GM21515 (cell line): ENCODE measurements around the gene CSNK1D.

ENCODE experiments used
- ATAC-seq: cut with Tn5 transposase; IDR thresholded peaks from one replicate; pipeline ENCODE4 v1.9.1; 2021; ENCODE audit not compliant: unreplicated experiment

Gene CSNK1D

GRCh38 chr17:82273327-82274133 is at the start of gene CSNK1D:
TSS of gene CSNK1D (minus strand) at chr17:82273700. CDS start at chr17:82273381, 319 bp downstream.
- peak; percentile 56 for ATAC-seq

GRCh38 chr17:82322526-82323453 is 49.3 kb upstream of the CSNK1D start:
- no peak for ATAC-seq

- no peak for ATAC-seq
These were observed 48.5 kb upstream of the CSNK1D start for GRCh38 chr17:82321947-82322466.

GRCh38 chr17:82320956-82321927 is 47.7 kb upstream of the CSNK1D start:
- ATAC-seq = no peak

- no peak for ATAC-seq
These were observed 46.8 kb upstream of the CSNK1D start for GRCh38 chr17:82320140-82320840.

- ATAC-seq = no peak
These were observed 46.1 kb upstream of the CSNK1D start for GRCh38 chr17:82319619-82320062.

DNA sequence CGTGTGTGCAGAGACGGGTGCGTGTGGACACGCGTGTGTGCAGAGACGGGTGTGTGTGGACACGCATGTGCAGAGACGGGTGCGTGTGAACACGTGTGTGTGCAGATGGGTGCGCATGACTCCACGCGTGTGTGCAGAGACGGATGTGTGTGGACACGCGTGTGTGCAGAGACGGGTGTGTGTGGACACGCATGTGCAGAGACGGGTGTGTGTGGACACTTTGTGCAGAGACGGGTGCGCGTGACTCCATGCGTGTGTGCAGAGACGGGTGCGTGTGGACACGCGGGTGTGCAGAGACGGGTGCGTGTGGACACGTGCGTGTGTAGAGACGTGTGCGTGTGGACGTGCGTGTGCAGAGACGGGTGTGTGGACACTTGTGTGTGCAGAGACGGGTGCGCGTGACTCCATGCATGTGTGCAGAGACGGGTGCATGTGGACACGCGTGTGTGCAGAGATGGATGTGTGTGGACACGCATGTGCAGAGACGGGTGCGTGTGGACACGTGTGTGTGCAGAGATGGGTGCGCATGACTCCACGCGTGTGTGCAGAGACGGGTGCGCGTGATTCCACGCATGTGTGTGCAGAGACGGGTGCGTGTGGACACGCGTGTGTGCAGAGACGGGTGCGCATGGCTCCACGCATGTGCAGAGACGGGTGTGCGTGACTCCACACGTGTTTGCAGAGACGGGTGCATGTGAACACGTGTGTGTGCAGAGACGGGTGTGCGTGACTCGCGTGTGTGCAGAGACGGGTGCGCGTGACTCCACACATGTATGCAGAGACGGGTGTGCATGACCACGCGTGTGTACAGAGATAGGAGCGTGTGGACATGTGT is 45.5 kb upstream of the CSNK1D start:
- no peak for ATAC-seq

DNA sequence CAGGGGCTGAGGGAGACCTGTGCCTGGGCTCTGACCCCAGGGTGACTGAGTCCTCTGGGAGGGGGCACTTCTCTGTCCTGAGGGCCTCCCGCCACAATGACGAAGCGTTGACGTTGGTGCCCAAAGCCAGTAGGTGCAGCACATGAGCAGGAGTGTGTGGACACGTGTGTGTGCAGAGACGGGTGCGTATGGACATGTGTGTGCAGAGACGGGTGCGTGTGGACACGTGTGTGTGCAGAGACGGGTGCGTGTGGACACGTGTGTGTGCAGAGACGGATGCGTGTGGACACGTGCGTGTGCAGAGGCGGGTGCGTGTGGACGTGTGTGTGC is 44.6 kb upstream of the CSNK1D start:
- ATAC-seq = no peak

- ATAC-seq = no peak
These were observed 44.1 kb upstream of the CSNK1D start, which contains the start of gene CD7 for GRCh38 chr17:82317394-82318168. TSS of gene CD7 (minus strand) at chr17:82317608. CDS start at chr17:82317495, 113 bp downstream.

DNA sequence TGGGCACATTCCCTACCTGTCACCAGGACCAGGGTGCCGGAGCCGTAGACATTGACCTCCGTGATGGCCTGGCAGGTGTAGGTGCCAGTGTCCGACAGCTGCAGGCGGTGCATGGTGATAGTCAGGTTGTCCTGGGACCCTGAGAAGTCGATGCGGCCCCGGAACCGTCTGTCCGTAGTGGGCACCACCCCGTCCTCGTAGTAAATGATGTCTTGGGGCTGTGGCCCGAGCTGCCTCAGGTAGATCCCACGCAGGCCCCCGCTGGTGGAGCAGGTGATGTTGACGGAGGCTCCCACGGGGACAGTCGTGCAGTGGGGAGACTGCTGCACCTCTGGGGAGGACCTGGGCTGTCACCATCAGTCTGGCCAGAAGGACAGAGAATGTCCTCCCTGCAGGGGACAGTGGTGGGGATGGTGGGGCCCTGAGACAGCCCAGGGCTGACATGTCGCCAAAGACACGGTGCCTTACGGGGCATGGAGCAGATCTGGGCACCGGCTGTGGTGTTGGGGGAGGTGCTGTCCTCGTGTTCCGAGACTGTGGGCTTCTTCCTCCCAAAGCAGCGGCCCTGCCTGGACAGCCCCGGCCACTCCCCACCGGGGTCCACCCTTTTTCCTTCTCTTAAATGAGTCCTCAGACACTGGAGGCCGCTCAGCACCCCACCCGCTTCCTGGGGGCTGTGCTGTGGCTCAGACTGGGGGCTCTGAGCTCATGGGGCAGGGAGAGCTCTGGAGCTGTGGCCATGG is 43.3 kb upstream of the CSNK1D start:
- no peak for ATAC-seq

GRCh38 chr17:82315703-82316358 is 42.3 kb upstream of the CSNK1D start:
- no peak for ATAC-seq

DNA sequence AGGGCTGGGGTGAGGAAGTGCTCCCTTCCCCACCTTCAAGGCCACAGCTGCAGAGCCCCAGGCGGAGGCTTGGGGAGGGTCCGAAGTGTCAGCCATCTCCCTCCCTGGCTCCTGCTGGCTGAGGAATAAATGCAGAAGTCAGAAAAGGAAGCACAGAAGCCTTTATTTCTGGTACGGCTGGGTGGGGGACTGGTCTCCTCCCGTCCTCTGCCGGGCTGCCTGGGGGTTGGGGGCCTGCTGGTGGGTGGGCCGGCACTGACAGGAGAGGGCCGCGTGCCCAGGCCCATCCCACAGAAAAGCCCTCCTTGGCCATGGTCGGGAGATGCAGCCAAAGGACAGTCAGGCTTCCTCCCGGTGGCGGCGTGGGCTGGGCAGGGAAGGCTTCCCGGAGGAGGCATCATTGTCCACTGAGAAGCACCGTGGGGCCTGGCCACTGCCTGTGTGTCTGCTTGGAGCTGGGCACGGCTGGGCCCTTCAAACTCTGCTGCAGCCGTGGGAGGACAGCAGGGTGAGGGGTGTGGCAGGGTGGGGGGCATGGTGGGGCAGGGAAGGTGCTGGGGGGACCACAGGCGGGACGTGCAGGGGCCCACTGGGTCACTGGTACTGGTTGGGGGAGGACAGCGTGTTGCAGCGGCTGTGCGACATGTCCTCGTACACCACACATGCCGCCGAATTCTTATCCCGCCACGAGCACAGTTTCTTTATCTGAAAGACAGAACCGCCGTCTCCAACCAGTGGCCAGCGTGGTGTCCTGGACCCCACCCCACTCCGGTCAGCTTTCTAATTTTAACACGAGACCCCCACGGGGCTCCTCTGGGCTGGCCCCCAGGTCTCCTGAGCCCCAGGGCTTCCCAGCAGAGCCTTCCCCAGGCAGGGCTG is 41.5 kb upstream of the CSNK1D start:
- ATAC-seq = no peak

GRCh38 chr17:82314012-82314726 is 40.7 kb upstream of the CSNK1D start:
- no peak for ATAC-seq

DNA sequence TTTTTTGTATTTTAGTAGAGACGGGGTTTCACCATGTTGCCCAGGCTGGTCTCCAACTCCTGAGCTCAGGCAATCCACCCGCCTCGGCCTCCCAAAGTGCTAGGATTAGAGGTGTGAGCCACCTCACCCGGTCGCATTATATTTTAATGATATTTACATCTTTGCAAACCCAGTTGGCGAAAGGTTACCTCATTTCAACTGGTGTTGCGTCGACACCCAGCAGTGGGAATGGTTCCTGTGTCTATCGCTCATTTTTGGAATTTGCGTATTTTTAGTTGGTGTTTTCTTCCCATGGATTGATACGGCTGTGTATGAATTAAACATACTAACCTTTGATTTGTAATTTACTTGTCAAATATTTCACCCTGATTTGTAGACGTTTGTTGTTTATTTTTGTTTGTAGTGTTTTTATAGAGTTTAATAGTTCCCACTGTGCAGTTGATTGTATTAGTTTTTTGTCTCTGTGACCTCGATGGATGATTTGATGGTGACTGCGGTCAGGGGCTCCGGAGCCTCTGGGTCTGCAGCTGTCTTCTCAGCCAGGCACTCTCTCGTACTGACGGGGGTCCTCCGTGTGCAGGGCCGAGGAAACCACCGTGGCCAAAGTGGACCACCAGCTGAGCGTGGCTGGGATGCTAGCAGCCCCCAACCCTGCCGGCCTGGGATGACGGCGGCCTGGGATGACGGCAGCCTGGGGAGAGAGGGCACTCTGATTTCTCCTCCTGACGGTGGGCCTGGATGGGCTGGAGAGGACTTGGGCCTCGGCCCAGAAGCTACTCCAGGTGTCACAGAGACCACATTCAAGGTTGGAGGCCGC is 39.9 kb upstream of the CSNK1D start:
- ATAC-seq = no peak

GRCh38 chr17:82311971-82312370 is 38.5 kb upstream of the CSNK1D start:
- ATAC-seq = no peak
